GM19468 (cell line): Measurements from ENCODE around the gene RGMA.

Experiments
- ATAC-seq: cut with Tn5 transposase; IDR thresholded peaks from one replicate; pipeline ENCODE4 v1.9.1; 2021; ENCODE audit warnings: mild to moderate bottlenecking, moderate library complexity, moderate number of reproducible peaks; ENCODE audit not compliant: unreplicated experiment; ENCODE audit errors: extremely low read depth

The RGMA gene

DNA sequence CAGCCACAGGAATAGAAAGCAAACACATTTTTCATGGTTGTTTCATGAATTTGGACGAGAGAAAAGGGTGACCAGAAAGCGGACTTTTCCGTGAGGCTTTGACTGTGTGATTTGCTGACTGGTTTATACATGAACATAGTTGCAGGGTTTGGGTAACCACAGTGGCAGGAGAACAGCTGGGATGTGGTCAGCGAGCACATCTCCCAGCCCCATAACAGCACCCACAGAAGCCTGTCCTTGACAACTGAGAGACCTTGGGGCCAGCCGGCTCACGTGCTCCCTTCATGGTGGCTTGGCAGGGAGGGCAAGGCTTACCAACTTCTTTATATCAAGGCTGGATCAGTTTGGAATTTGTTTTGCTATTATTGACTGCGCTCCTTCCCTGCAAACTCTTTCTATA, 13.2 kb upstream of the RGMA start:
- ATAC-seq: no peak

GRCh38 chr15:93093765-93094164, 4.8 kb upstream of the RGMA start:
- ATAC-seq: no peak

- ATAC-seq: no peak
Measured at GRCh38 chr15:93091465-93091864, 2.5 kb upstream of the RGMA start.

DNA sequence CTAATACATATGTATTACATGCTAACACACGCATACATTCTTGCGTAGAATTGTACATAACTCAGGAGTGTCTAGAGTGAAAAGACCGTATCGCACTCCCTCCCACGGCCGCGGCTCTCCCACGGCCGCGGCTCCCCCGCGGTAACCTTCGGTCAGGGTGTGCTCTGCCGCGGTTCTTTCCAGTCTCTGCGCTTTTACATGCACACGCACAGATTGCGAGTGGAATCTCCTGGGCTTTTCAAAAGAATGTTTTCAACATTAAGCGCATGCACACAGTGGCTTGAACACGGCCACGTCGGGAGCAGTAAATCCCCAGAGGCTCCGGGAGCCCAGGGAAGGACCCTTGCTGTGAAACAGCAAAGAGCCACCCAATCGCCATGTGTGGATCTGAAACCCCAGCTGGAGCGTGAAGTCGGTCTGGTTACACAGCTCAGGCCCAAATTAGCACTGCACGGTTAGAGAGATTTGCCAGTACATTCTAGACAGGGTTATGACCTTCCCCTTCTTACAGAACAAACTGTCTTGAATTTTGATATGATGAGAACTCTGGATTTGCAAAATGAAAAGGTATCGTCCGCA, 805 bp upstream of the RGMA start:
- ATAC-seq: no peak

DNA sequence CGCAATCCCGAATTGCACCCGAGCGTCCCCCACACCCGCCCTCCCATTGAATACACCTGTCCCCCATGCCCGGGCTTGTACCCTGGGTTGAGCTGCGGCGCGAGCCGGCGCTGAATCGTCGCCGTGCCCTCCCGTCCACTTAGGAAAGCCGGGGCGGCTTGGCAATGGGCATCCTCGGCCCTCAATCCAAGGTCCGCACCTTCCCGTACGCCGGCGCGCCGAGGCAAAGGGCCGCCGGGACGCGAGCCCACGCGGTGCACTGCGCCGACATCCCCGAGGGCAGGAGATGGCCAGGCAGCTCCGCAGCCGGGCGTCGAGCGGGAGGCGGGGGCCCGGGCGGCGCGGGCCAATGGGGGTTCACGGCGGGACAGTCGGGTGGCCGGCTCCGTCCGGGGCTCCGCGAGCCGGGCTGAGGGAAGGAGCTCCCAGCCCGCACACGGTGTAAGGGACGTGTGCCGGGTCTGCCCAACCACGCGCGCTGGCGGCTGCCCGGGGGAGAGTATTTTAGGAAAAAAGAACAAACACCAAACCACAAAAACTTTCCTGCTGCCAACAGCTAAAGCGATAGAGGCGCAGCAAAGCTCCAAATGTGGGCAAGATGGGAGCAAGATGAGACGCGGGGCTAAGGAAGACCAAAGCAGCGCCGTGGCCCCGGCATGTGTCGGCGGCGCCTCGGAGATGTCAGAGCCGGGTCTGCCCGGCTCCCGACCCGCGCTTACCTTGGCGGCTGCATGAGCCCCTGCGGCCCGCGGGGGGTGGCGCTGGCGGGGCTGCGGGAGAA, 621 bp downstream of the RGMA start:
- ATAC-seq: no peak

- no peak for ATAC-seq
Measured at GRCh38 chr15:93087825-93088199, 1.2 kb downstream of the RGMA start.

DNA sequence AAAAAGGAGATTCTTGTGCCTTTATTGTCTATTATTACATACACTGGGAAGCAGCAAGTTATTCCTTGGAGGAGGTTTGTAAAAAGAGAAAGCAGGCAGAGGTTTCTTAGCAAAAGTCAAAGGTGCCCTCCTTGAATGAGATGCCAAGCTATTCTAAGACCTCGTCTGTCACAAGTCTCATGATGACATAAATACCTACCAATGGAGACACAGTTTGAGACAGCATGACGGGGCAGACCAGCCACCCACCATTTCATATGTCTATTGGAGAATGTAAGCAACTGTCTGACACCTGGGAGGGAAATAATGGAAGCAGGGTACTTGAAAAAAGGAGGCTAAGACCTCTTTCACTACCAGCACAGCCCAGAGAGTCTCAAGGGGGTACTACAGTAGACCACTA, 2.2 kb downstream of the RGMA start:
- no peak for ATAC-seq

GRCh38 chr15:93085692-93086091, 3.3 kb downstream of the RGMA start:
- no peak for ATAC-seq

GRCh38 chr15:93082861-93083260, 6.2 kb downstream of the RGMA start:
- ATAC-seq: no peak

GRCh38 chr15:93081399-93081798, 7.6 kb downstream of the RGMA start:
- ATAC-seq: no peak

DNA sequence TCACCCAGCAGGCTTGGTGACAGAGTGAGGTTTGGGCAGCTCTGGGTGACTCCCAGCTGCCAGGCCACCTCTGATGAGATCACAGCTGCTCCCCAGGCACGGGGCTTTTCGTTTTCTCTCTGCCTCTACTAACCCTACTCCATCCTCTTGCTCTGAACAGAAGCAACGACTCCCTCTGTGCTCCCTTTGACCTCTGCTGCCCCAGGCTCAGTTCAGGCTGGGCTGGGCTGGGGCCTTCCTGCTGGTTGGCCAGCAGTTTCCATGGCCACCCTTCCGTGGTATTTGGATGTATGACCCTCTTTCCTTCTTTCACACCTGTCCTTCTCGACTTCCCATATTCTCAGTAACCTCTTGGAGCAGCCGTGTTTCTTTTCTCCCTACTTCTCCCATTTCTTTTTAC, 8.6 kb downstream of the RGMA start:
- ATAC-seq: no peak

DNA sequence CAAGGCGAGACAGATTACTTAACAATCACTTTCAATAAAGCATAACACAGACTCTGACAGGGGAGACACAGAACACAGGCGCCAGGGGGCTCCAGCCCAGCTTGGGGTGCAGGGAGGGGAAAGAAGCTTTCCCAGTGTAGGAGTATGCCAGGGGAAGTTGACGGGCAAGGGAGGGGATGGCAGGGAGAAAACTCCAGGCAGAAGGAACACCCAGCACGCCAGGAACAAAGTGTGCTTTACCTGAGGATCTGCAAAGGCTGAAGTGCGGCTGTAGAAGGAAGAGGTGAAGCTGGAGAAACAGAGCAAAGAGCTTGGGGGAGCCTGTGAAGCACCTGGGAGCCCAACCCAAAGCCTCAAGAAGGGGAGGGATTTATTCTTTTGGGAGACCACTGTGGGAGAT, 12.1 kb downstream of the RGMA start:
- ATAC-seq: no peak

DNA sequence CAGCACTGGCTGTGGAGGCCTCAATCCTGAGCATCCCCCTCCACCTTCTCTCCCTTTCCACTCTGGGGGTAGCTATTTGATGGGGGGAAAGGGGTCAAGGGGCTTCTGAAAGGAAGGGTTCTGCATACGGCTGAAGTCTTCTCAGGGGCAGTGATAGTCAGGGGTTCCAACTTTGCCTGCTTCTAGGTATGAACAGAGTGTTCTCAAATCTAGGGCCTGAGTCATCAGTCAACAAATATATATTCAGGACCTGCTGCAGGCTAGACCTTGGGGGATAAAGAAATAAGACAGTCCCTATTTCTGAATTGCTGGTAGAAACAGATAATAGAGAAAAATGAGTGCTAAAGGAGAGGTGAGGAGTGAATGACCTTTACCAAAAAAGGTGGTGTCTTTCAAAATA, 12.8 kb downstream of the RGMA start:
- ATAC-seq: no peak

DNA sequence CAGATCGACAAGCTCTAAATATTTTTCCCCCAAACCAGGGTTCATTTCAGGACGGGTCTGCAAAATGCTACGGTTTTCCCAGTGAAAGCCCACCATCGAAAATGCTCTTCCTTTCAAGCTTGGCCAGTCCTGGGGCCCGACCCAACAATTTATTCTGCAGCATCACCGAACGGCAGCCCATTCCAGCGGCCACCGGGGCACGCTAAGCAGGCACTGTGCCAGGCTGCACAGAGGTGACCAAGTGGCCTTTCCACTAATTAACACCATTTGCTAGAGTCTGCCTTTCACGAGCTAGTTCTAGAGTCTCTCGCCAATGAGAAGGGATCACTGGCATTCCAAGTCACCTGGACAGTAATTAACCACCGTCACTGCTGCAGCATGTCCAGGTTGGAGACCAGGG, 14.4 kb downstream of the RGMA start:
- ATAC-seq: no peak

DNA sequence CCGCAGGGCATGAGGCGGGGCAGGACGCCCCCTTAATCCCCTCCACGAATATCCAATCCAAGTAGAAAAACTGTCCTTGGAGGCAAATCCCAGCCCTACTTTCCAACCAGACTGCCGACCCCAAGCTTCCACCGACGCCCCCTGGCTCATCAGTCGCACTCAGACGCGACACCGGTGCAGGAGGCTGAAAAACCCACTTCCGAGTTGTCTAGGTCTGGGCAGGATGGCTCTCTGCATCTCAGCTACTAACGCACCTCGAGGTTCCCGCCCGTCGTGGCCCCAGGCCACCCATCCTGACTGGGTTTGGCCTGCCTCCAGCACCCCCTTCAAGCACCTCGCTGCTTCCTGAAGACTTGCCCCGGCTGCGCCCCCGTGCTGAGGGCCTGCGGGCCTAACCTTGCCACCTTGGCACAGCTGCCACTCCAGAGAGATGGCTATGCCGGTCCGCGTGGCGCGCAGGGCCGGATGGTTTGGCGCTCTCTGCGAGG, 15.5 kb downstream of the RGMA start:
- ATAC-seq: no peak

GRCh38 chr15:93072411-93073394, 16.3 kb downstream of the RGMA start:
- ATAC-seq: no peak

DNA sequence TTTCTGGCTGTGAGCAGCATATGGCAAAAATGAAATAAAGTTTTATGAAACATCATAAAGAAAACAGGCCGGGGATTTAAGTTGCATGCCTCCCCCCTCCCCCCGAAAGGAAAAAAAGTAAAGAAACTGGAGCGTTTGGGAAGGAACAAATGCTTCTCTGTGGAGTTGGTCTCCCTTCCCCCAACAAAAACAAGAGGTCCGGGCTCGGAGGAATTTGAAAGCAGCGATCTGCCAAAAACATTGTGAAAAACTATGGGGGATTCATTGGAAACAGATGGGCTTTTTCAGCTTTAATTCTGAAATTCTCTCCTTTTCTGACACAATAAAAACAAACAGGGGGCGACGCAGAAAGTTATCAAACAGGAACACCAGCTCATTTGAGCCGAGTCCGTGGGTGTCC, 17.0 kb downstream of the RGMA start:
- ATAC-seq: no peak

DNA sequence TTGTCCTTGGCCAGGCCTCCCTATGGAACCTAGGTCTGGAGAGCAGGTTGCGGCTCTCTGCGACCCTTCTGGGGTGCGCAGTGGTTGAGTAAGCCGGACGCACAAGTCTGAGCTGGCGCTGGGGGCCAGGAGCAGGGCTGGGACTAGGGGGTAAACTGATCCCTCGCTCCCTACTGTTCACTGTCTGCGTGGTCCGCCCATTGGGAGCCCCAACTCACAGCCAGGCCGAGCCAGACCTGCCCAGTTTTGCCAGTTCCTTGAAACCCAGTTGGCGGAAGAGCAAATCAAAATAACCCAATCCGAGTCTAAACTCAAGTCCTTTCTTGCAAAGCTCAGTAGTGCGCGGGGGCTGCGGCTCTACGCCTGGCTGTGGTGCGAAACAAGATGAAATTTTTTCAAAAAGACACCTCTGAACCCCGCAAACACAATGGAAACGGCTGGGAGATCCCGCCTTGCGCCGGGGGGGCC, 17.5 kb downstream of the RGMA start:
- ATAC-seq: no peak

DNA sequence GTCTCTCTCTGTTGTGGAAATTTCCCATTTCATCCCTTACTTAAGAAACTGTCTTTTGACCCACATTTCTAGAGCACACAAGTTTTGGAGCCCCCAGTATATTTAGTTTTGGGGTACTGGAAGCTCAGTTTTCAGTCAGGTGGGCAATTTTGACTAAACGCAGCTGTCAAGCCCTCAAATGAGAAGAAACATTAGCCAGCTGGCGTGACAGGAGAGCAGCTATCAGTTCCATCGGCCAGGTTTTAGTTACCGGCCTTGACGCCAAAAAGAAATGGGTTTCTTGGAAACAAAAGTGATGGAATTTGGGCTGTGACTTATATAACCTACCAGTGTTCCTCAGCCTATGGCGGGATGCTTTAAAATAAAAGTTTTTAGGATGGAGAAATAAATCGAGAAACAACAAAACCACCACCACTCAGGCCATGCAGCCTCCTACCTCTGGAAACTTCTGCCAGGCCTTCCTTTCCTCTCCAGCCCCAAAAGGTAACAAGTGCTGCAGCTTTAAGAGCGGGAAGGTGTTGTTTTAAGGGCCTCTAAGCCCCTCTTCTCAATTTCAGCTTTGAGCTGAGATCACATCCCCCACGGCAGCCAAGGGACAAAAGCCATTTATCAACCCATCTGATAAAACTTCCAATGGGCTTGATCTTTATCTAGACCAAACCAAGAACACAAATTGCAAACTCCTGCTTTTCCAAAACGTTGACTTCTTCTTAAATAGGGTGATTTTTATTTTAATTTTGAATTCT, 18.3 kb downstream of the RGMA start:
- ATAC-seq: no peak

- ATAC-seq: no peak
Measured at GRCh38 chr15:93070132-93070531, 18.9 kb downstream of the RGMA start.
